CD4-positive, alpha-beta T cell treated with Interferon alpha-2 for 1 hour (primary cell): ENCODE measurements around the gene TMEM43.

Experiments
- DNase-seq, 2 donors: peaks; one replicate each; pipeline ENCODE4 v3.0.0-alpha.2; 2020 to 2022

Gene TMEM43

GRCh38 chr3:14122301-14122700, 2.6 kb upstream of the TMEM43 start:
- DNase-seq, result no peak

- no peak for DNase-seq
These were observed 1.3 kb upstream of the TMEM43 start for GRCh38 chr3:14123308-14124222.

- DNase-seq, result peak; percentile 64 to 68
These were observed 633 bp upstream of the TMEM43 start for GRCh38 chr3:14124223-14124614.

- peak; percentile 47 to 56 for DNase-seq
These were observed 553 bp downstream of the TMEM43 start for GRCh38 chr3:14125193-14126016.

GRCh38 chr3:14126017-14126886, 1.4 kb downstream of the TMEM43 start:
- DNase-seq, result no peak

- no peak for DNase-seq
These were observed 2.1 kb downstream of the TMEM43 start for GRCh38 chr3:14126887-14127505.

- DNase-seq, result no peak
These were observed 2.8 kb downstream of the TMEM43 start for GRCh38 chr3:14127516-14128161.

- DNase-seq, result no peak
These were observed 3.9 kb downstream of the TMEM43 start for GRCh38 chr3:14128724-14129123.

GRCh38 chr3:14129296-14129695, 4.4 kb downstream of the TMEM43 start:
- DNase-seq, result no peak

GRCh38 chr3:14130230-14130629, 5.4 kb downstream of the TMEM43 start:
- no peak for DNase-seq

GRCh38 chr3:14130707-14131106, 5.9 kb downstream of the TMEM43 start:
- no peak for DNase-seq

GRCh38 chr3:14131134-14131533, 6.3 kb downstream of the TMEM43 start:
- DNase-seq, result no peak

GRCh38 chr3:14132120-14132519, 7.3 kb downstream of the TMEM43 start:
- DNase-seq, result no peak

- DNase-seq, result no peak
These were observed 7.8 kb downstream of the TMEM43 start for GRCh38 chr3:14132689-14133088.

GRCh38 chr3:14133188-14133800, 8.4 kb downstream of the TMEM43 start:
- DNase-seq, result no peak

- no peak for DNase-seq
These were observed 9.0 kb downstream of the TMEM43 start for GRCh38 chr3:14133876-14134275.

GRCh38 chr3:14134291-14134690, 9.4 kb downstream of the TMEM43 start:
- DNase-seq, result no peak

- no peak for DNase-seq
These were observed 10.7 kb downstream of the TMEM43 start for GRCh38 chr3:14135581-14135980.

GRCh38 chr3:14137004-14137403, 12.2 kb downstream of the TMEM43 start:
- no peak for DNase-seq

GRCh38 chr3:14137445-14137844, 12.6 kb downstream of the TMEM43 start:
- no peak for DNase-seq

- no peak for DNase-seq
These were observed 13.4 kb downstream of the TMEM43 start for GRCh38 chr3:14138109-14138877.
